ENCODE measurements around the gene CLCN3. TPM values are rescaled to one million over a fixed set of nuclear protein-coding genes. Genes with fewer than 3 reads are reported as not detected.

CLCN3 gene
- total and polyA plus RNA-seq, 4 donors = 9.5 to 58.6 (median 22.5) TPM

- no peak for TF ChIP-seq RXRA (IDR thresholded peaks at IDR 0.05)
- TF ChIP-seq FOXA2 (IDR thresholded peaks at IDR 0.05) = no peak
- TF ChIP-seq NR2F2 (IDR thresholded peaks at IDR 0.05) = no peak
- TF ChIP-seq MAX (IDR thresholded peaks at IDR 0.05) = no peak
- no peak for DNase-seq (ENCODE audit: low spot score)
- Histone ChIP-seq H3K9me3 (ENCODE audit: control insufficient read depth in 4 of 4, low read length in 3 of 4) (no peaks in the 10 kb centered on the region), H3K4me1 (ENCODE audit: control insufficient read depth in 4 of 4, insufficient read depth in 4 of 4, low read length in 3 of 4) (peaks cover 0 to 23% (median 8%) of the 10 kb centered on the region in 4 donors), H3K36me3 (ENCODE audit: control insufficient read depth in 4 of 4, insufficient read depth in 3 of 4, low read depth in 1 of 4, low read length in 3 of 4) (no peaks in the 10 kb centered on the region), H3K27me3 (ENCODE audit: control insufficient read depth in 4 of 4, insufficient read depth in 4 of 4, low read length in 3 of 4) (no peaks in the 10 kb centered on the region), H3K4me3 (ENCODE audit: low read depth in 1 of 3, low read length in 3 of 3) (no peak overlapping the region), H3K27ac (ENCODE audit: low read depth in 1 of 2, low read length in 2 of 2) (no peak overlapping the region), H3K9ac (ENCODE audit: low read depth in 1 of 2, low read length in 2 of 2) (peak overlapping the region in 1 of 2 donors; percentile 38)
- WGBS = 79% methylated on average over 2 of the region's 2 CpGs
These were observed 37.8 kb downstream of the CLCN3 start for GRCh38 chr4:169658196-169658595.

GRCh38 chr4:169658975-169659715 is 38.8 kb downstream of the CLCN3 start:
- no peaks in the 10 kb centered on the region for H3K36me3 ChIP-seq (ENCODE audit: control insufficient read depth in 4 of 4, insufficient read depth in 3 of 4, low read depth in 1 of 4, low read length in 3 of 4)
- DNase-seq (ENCODE audit: low spot score) = no peak
- WGBS = 72% methylated on average over 6 of the region's 6 CpGs
- H3K27ac ChIP-seq (ENCODE audit: low read depth in 1 of 2, low read length in 2 of 2) = peak overlapping the region in 1 of 2 donors; percentile 81
- TF ChIP-seq RXRA (IDR thresholded peaks at IDR 0.05) = no peak
- no peak for TF ChIP-seq ATF3 (IDR thresholded peaks at IDR 0.05)
- H3K9ac ChIP-seq (ENCODE audit: low read depth in 1 of 2, low read length in 2 of 2) = peak overlapping the region in 1 of 2 donors; percentile 68
- H3K4me1 ChIP-seq (ENCODE audit: control insufficient read depth in 4 of 4, insufficient read depth in 4 of 4, low read length in 3 of 4) = peaks cover 0 to 23% (median 8%) of the 10 kb centered on the region in 4 donors
- no peaks in the 10 kb centered on the region for H3K27me3 ChIP-seq (ENCODE audit: control insufficient read depth in 4 of 4, insufficient read depth in 4 of 4, low read length in 3 of 4)
- no peaks in the 10 kb centered on the region for H3K9me3 ChIP-seq (ENCODE audit: control insufficient read depth in 4 of 4, low read length in 3 of 4)
- H3K4me3 ChIP-seq (ENCODE audit: low read depth in 1 of 3, low read length in 3 of 3) = no peak overlapping the region

GRCh38 chr4:169659716-169660670 is 39.6 kb downstream of the CLCN3 start:
- Histone ChIP-seq H3K4me3 (ENCODE audit: low read depth in 1 of 3, low read length in 3 of 3) (peak overlapping the region in 2 of 3 donors; percentile 10 to 17), H3K27ac (ENCODE audit: low read depth in 1 of 2, low read length in 2 of 2) (peak overlapping the region; percentile 75 to 81), H3K4me1 (ENCODE audit: control insufficient read depth in 4 of 4, insufficient read depth in 4 of 4, low read length in 3 of 4) (peaks cover 0 to 21% (median 12%) of the 10 kb centered on the region in 4 donors), H3K27me3 (ENCODE audit: control insufficient read depth in 4 of 4, insufficient read depth in 4 of 4, low read length in 3 of 4) (no peaks in the 10 kb centered on the region), H3K9ac (ENCODE audit: low read depth in 1 of 2, low read length in 2 of 2) (peak overlapping the region; percentile 45 to 88), H3K9me3 (ENCODE audit: control insufficient read depth in 4 of 4, low read length in 3 of 4) (no peaks in the 10 kb centered on the region), H3K36me3 (ENCODE audit: control insufficient read depth in 4 of 4, insufficient read depth in 3 of 4, low read depth in 1 of 4, low read length in 3 of 4) (no peaks in the 10 kb centered on the region)
- 31% methylated on average over 14 of the region's 14 CpGs for WGBS
- DNase-seq (ENCODE audit: low spot score) = peak; percentile 65
- TF ChIP-seq ATF3 (IDR thresholded peaks at IDR 0.05) (peak; percentile 95), RAD21 (IDR thresholded peaks at IDR 0.05) (no peak), REST (IDR thresholded peaks at IDR 0.05) (peak; percentile 26), MAX (IDR thresholded peaks at IDR 0.05) (peak; percentile 5), SP1 (IDR thresholded peaks at IDR 0.05) (peak; percentile 68), JUND (IDR thresholded peaks at IDR 0.05) (peak; percentile 89 to 97), CTCF (IDR thresholded peaks at IDR 0.05; ENCODE audit: low read depth, low read length, missing input control) (no peak), FOXA2 (IDR thresholded peaks at IDR 0.05) (no peak), GABPA (IDR thresholded peaks at IDR 0.05 in 1 of 2, conservative IDR thresholded peaks at IDR 0.05 in 1 of 2) (no peak), RXRA (IDR thresholded peaks at IDR 0.05) (peak; percentile 37 to 41), HNF4A (conservative IDR thresholded peaks at IDR 0.05) (peak; percentile 33 to 47), TAF1 (conservative IDR thresholded peaks at IDR 0.05) (peak; percentile 49), FOXA1 (IDR thresholded peaks at IDR 0.05) (peak; percentile 9), YY1 (IDR thresholded peaks at IDR 0.05) (peak; percentile 90), HNF4G (IDR thresholded peaks at IDR 0.05) (no peak), EGR1 (IDR thresholded peaks at IDR 0.05; ENCODE audit: low read depth in 2 of 2) (no peak), NR2F2 (IDR thresholded peaks at IDR 0.05) (no peak)
